Astrocyte (in vitro differentiated cells and primary cell): ENCODE data around the gene TMCC1.

Experiments
- EZH2 ChIP-seq: IDR thresholded peaks from 2 replicates; pipeline ENCODE4 v1.6.1; 2012; ENCODE audit warnings: mild to moderate bottlenecking, low read length, inconsistent platforms; ENCODE audit not compliant: insufficient read depth
- TF ChIP-seq, protein P1 (sequence below): IDR thresholded peaks from 2 replicates; pipeline ENCODE4 v1.5.1; 2011; ENCODE audit warnings: low read depth, mild to moderate bottlenecking, inconsistent platforms, low read length, moderate library complexity; ENCODE audit not compliant: insufficient read depth

DNA sequence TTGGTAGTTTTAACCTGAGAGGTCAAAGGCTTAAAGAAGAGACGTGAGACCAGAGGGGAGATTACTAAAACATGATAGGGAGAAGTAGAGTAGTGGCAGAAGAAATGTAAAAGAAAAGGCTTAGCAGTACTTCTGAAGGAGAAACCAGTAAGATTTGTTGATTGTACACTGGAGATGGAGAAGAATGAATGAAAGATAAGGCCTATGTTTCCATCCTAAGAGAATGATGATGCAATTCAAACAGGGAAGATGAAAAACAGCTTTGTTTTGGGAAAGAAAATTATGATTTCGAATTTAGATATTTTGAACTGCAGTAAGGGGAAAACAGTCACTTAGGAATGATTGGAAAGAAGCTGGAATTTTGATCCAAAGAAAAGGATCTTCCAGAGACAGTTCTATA is 189.6 kb downstream of the TMCC1 start:
- TF ChIP-seq, protein P1, sequence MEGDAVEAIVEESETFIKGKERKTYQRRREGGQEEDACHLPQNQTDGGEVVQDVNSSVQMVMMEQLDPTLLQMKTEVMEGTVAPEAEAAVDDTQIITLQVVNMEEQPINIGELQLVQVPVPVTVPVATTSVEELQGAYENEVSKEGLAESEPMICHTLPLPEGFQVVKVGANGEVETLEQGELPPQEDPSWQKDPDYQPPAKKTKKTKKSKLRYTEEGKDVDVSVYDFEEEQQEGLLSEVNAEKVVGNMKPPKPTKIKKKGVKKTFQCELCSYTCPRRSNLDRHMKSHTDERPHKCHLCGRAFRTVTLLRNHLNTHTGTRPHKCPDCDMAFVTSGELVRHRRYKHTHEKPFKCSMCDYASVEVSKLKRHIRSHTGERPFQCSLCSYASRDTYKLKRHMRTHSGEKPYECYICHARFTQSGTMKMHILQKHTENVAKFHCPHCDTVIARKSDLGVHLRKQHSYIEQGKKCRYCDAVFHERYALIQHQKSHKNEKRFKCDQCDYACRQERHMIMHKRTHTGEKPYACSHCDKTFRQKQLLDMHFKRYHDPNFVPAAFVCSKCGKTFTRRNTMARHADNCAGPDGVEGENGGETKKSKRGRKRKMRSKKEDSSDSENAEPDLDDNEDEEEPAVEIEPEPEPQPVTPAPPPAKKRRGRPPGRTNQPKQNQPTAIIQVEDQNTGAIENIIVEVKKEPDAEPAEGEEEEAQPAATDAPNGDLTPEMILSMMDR, result no peak
- TF ChIP-seq EZH2, result no peak
